Uterus (tissue), 2 donors: ENCODE results near the gene AP3D1.

Experiments used
- CTCF ChIP-seq, 4 experiments: fragments of 200-600 bp in 2 of 4; fragments of 450-650 bp in 2 of 4; sonication (generic) in 2 of 4; IDR thresholded peaks; one replicate each; pipeline ENCODE4 v1.5.1; 2016 to 2019; ENCODE audit warnings: antibody characterized with exemption in 4 of 4, mild to moderate bottlenecking in 2 of 4, moderate library complexity in 1 of 4
- POLR2A ChIP-seq, 2 donors: fragments of 450-650 bp; IDR thresholded peaks; one replicate each; pipeline ENCODE4 v1.6.1; 2016; ENCODE audit warnings: antibody characterized with exemption in 2 of 2, mild to moderate bottlenecking in 1 of 2, moderate library complexity in 1 of 2

DNA sequence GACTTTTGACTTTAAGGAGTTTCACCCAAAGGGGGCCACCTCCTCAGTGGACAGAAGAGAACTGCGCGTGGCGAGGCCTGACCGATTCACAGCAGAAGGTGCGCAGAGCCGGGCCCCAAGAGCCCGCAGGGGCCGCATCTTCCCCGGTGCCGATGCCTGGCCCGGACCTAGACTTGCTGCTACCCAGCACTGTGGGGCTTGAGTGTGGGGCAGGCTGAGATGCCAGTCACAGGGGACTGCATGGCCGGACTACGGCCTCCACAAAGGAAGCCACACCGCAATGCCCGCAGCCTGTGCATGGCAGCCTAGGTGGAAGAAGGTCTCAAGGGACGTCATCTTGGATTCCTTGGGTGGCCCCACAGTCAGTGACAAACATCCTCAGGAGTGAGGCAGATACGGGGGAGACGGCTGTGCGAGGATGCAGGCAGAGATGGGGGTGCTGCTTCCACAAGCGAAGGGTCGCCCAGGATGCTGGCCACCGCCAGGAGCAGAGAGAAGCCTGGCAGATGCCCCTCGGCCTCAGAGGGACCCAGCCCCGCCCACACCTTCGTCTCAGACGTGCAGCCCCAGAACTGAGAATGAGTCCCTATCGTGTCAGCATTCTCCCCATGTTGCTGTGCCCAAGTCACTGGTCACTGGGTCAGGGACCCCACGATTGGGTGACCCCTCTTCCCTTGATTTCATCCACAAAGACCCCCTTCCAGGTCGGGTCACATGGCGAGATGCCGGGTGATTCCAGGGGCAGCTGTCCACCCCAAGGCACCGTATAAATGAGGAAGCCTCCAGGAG, 72.1 kb downstream of the AP3D1 start:
- TF ChIP-seq POLR2A (IDR thresholded peaks at IDR 0.05) = no peak
- TF ChIP-seq CTCF (IDR thresholded peaks at IDR 0.05) = no peak
